ENCODE results near the gene FOXJ3.

FOXJ3 gene

GRCh38 chr1:42335050-42335808 lies at the start of gene FOXJ3:
FOXJ3 (minus strand) TSS chr1:42335235; CDS start chr1:42311093, 24,142 bp downstream.
- DNase-seq, result peak; percentile 68

GRCh38 chr1:42381280-42381673 lies 46.2 kb upstream of the FOXJ3 start:
- DNase-seq, result no peak

- peak; percentile 12 for DNase-seq
Measured at GRCh38 chr1:42380586-42381279, 45.7 kb upstream of the FOXJ3 start, which contains the start of gene RIMKLA. RIMKLA (plus strand) TSS chr1:42380792; CDS start chr1:42380935, 143 bp downstream.

GRCh38 chr1:42379794-42380585 lies 45.0 kb upstream of the FOXJ3 start:
- DNase-seq, result no peak

- DNase-seq, result no peak
Measured at GRCh38 chr1:42372796-42373195, 37.8 kb upstream of the FOXJ3 start.

- DNase-seq, result no peak
Measured at GRCh38 chr1:42370876-42371549, 36.0 kb upstream of the FOXJ3 start.

- no peak for DNase-seq
Measured at GRCh38 chr1:42369471-42369870, 34.4 kb upstream of the FOXJ3 start.

GRCh38 chr1:42368096-42368795 lies 33.2 kb upstream of the FOXJ3 start:
- no peak for DNase-seq

GRCh38 chr1:42365118-42365517 lies 30.1 kb upstream of the FOXJ3 start:
- DNase-seq, result no peak

GRCh38 chr1:42364542-42364941 lies 29.5 kb upstream of the FOXJ3 start:
- no peak for DNase-seq

GRCh38 chr1:42364089-42364488 lies 29.1 kb upstream of the FOXJ3 start:
- DNase-seq, result no peak

GRCh38 chr1:42359466-42359865 lies 24.4 kb upstream of the FOXJ3 start:
- DNase-seq, result no peak

GRCh38 chr1:42358791-42359190 lies 23.8 kb upstream of the FOXJ3 start:
- no peak for DNase-seq

GRCh38 chr1:42350086-42350485 lies 15.1 kb upstream of the FOXJ3 start:
- DNase-seq, result no peak

- DNase-seq, result no peak
Measured at GRCh38 chr1:42348498-42348897, 13.5 kb upstream of the FOXJ3 start.

- DNase-seq, result no peak
Measured at GRCh38 chr1:42343049-42343448, 8.0 kb upstream of the FOXJ3 start.

- DNase-seq, result no peak
Measured at GRCh38 chr1:42340901-42341300, 5.9 kb upstream of the FOXJ3 start.

- DNase-seq, result no peak
Measured at GRCh38 chr1:42340093-42340492, 5.1 kb upstream of the FOXJ3 start.

GRCh38 chr1:42336978-42337377 lies 1.9 kb upstream of the FOXJ3 start:
- no peak for DNase-seq

GRCh38 chr1:42335809-42336518 lies 929 bp upstream of the FOXJ3 start:
- DNase-seq, result no peak

- DNase-seq, result no peak
Measured at GRCh38 chr1:42334240-42335049, 590 bp downstream of the FOXJ3 start.

Measured in DMS 273 treated with DMSO at 0.1 percent for 48 hours (cell line).